ENCODE results near the gene SCEL. TPM values are rescaled to one million over a fixed set of nuclear protein-coding genes. Genes with fewer than 3 reads are reported as not detected.

SCEL gene
- total RNA-seq: not detected in 3 replicates
- long read RNA-seq: 0 reads

- Mint-ChIP-seq H3K27me3 (ENCODE audit: low read depth) (peaks cover 17% of the 10 kb centered on the region), H3K27ac (ENCODE audit: unreplicated experiment) (no peak within 1 kb of the TSS), H3K9me3 (ENCODE audit: low read depth) (no peaks in the 10 kb centered on the region), H3K4me3 (ENCODE audit: unreplicated experiment) (no peak within 1 kb of the TSS), H3K36me3 (ENCODE audit: low read depth) (no peaks in the 10 kb centered on the region), H3K4me1 (ENCODE audit: low read depth) (no peaks in the 10 kb centered on the region)
- DNase-seq (ENCODE audit: low spot score): no peak
- no peak for TF ChIP-seq CTCF (IDR thresholded peaks at IDR 0.05)
Observed at GRCh38 chr13:77535448-77535847, at the start of gene SCEL. TSS of gene SCEL (plus strand) at chr13:77535706. CDS start at chr13:77555876, 20,170 bp downstream.

DNA sequence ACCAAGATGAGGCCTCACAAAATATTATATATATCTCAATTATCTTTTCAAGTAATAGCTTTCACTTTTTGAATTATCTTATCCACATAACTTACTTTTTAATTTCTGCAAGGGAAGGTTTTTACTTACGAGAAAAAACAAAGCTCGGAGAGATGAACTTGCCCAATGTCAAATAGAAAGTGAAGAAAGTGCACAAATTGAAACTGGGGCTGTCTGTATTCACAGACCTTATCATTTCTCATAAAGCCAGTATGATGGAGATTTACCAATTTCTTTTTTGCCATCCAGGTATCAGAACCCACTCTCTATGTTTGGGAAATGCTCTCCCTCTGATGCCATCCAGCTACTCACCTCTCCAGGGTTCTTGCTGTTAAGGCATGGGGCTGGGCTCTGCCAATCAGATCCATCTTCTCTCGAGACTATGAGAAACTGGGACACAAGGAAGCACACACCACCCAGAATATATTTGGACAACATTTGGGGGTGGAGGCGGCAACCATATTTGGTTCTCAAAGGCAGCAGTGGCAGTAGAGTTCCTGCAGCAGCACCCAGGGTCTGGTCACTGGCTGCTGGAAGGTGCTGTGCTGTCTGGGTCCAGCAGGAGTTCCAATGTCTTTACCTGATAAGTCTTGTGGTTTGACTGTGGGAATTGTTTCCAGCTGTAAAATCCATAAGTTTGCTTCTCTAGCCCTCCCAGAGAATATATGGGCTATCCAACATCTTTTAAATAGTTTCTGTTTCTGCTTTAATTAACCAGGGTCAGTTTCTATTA is 45.8 kb upstream of the SCEL start:
- H3K9me3 Mint-ChIP-seq (ENCODE audit: low read depth): peaks cover 14% of the 10 kb centered on the region
- H3K27me3 Mint-ChIP-seq (ENCODE audit: low read depth): peaks cover 24% of the 10 kb centered on the region
- peaks cover 2% of the 10 kb centered on the region for H3K36me3 Mint-ChIP-seq (ENCODE audit: low read depth)
- no peaks in the 10 kb centered on the region for H3K4me1 Mint-ChIP-seq (ENCODE audit: low read depth)
- TF ChIP-seq CTCF (IDR thresholded peaks at IDR 0.05): no peak
- no peak for DNase-seq (ENCODE audit: low spot score)
- H3K27ac Mint-ChIP-seq (ENCODE audit: unreplicated experiment): no peak overlapping the region
- H3K4me3 Mint-ChIP-seq (ENCODE audit: unreplicated experiment): no peak overlapping the region

GRCh38 chr13:77492982-77493381 is 42.5 kb upstream of the SCEL start:
- no peak overlapping the region for H3K4me3 Mint-ChIP-seq (ENCODE audit: unreplicated experiment)

DNA sequence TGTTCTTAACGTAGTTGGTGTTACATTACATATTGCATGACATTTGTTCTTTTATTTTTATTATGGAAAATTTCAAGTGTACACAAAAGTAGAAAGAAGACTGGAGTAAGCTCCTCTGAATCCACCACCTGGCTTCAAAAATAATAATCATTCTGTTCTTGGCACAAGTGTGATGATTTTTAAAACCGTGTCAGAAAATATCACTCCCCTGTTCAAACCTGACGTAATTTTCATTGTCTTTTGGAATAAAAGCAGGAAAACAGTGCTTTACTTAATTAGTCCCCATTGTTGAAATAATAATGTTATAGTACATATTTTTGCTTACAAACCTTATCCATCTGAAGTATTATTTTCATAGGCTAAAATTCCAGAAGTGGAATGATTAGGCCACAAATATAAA is 41.3 kb upstream of the SCEL start:
- Mint-ChIP-seq H3K27ac (ENCODE audit: unreplicated experiment) (no peak overlapping the region), H3K4me3 (ENCODE audit: unreplicated experiment) (no peak overlapping the region), H3K9me3 (ENCODE audit: low read depth) (no peaks in the 10 kb centered on the region), H3K27me3 (ENCODE audit: low read depth) (peaks cover 17% of the 10 kb centered on the region), H3K4me1 (ENCODE audit: low read depth) (no peaks in the 10 kb centered on the region), H3K36me3 (ENCODE audit: low read depth) (no peaks in the 10 kb centered on the region)
- TF ChIP-seq CTCF (IDR thresholded peaks at IDR 0.05): no peak
- no peak for DNase-seq (ENCODE audit: low spot score)

More at GRCh38 chr13:77492982-77493381, 42.5 kb upstream of the SCEL start:
- no peak for DNase-seq (ENCODE audit: low spot score)
- no peak overlapping the region for H3K27ac Mint-ChIP-seq (ENCODE audit: unreplicated experiment)
- H3K27me3 Mint-ChIP-seq (ENCODE audit: low read depth): peaks cover 22% of the 10 kb centered on the region
- H3K9me3 Mint-ChIP-seq (ENCODE audit: low read depth): no peaks in the 10 kb centered on the region
- no peaks in the 10 kb centered on the region for H3K36me3 Mint-ChIP-seq (ENCODE audit: low read depth)
- TF ChIP-seq CTCF (IDR thresholded peaks at IDR 0.05): peak; percentile 71
- H3K4me1 Mint-ChIP-seq (ENCODE audit: low read depth): no peaks in the 10 kb centered on the region

GRCh38 chr13:77497350-77497749 is 38.2 kb upstream of the SCEL start:
- no peak overlapping the region for H3K4me3 Mint-ChIP-seq (ENCODE audit: unreplicated experiment)
- no peaks in the 10 kb centered on the region for H3K4me1 Mint-ChIP-seq (ENCODE audit: low read depth)
- H3K36me3 Mint-ChIP-seq (ENCODE audit: low read depth): no peaks in the 10 kb centered on the region

More at GRCh38 chr13:77497350-77497749, 38.2 kb upstream of the SCEL start:
- no peak for DNase-seq (ENCODE audit: low spot score)
- TF ChIP-seq CTCF (IDR thresholded peaks at IDR 0.05): no peak
- Mint-ChIP-seq H3K27ac (ENCODE audit: unreplicated experiment) (no peak overlapping the region), H3K9me3 (ENCODE audit: low read depth) (no peaks in the 10 kb centered on the region), H3K27me3 (ENCODE audit: low read depth) (peaks cover 31% of the 10 kb centered on the region)

All from chondrocyte (in vitro differentiated cells).